Measurements from ENCODE around the gene GUCY2D.

Gene GUCY2D

DNA sequence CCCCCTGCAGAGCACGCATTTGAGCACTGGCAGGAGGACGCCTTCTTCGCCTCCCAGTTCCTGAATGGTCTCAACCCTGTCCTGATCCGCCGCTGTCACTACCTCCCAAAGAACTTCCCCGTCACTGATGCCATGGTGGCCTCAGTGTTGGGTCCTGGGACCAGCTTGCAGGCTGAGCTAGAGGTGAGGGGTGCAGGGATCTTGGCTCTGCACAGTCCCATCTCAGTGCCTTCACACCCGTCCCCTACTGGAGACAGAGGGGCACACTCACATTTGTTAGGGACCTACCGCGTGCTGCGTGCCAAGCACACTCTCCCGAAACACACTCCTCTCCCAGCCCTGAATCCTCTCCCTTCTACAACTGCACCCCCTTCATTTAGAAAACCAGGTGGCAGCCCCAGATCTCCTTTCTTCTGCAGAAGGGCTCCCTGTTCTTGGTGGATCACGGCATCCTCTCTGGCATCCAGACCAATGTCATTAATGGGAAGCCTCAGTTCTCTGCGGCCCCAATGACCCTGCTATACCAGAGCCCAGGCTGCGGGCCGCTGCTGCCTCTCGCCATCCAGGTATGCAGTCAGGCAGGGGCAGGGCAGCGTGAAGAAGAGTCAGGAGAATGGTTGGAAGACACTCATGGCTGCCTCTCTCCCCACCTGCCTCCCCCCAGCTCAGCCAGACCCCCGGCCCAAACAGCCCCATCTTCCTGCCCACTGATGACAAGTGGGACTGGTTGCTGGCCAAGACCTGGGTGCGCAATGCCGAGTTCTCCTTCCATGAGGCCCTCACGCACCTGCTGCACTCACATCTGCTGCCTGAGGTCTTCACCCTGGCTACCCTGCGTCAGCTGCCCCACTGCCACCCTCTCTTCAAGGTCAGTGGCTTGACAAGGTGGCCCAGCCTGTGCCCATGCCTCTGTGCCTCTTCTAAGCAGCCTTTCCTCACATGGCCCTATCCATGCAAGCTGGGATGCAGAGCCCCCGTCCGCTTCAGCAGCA is 42.7 kb downstream of the GUCY2D start (continued):
- TF ChIP-seq, protein P1, sequence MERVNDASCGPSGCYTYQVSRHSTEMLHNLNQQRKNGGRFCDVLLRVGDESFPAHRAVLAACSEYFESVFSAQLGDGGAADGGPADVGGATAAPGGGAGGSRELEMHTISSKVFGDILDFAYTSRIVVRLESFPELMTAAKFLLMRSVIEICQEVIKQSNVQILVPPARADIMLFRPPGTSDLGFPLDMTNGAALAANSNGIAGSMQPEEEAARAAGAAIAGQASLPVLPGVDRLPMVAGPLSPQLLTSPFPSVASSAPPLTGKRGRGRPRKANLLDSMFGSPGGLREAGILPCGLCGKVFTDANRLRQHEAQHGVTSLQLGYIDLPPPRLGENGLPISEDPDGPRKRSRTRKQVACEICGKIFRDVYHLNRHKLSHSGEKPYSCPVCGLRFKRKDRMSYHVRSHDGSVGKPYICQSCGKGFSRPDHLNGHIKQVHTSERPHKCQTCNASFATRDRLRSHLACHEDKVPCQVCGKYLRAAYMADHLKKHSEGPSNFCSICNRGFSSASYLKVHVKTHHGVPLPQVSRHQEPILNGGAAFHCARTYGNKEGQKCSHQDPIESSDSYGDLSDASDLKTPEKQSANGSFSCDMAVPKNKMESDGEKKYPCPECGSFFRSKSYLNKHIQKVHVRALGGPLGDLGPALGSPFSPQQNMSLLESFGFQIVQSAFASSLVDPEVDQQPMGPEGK (CRISPR knock-in tag; IDR thresholded peaks at IDR 0.05; ENCODE audit: borderline replicate concordance) = no peak
- TF ChIP-seq ZNF8 (CRISPR knock-in tag; IDR thresholded peaks at IDR 0.05) (no peak), RARB (CRISPR knock-in tag; IDR thresholded peaks at IDR 0.05) (no peak), TOX (CRISPR knock-in tag; IDR thresholded peaks at IDR 0.05; ENCODE audit: borderline replicate concordance) (no peak), ESRRG (CRISPR knock-in tag; IDR thresholded peaks at IDR 0.05) (no peak)

DNA sequence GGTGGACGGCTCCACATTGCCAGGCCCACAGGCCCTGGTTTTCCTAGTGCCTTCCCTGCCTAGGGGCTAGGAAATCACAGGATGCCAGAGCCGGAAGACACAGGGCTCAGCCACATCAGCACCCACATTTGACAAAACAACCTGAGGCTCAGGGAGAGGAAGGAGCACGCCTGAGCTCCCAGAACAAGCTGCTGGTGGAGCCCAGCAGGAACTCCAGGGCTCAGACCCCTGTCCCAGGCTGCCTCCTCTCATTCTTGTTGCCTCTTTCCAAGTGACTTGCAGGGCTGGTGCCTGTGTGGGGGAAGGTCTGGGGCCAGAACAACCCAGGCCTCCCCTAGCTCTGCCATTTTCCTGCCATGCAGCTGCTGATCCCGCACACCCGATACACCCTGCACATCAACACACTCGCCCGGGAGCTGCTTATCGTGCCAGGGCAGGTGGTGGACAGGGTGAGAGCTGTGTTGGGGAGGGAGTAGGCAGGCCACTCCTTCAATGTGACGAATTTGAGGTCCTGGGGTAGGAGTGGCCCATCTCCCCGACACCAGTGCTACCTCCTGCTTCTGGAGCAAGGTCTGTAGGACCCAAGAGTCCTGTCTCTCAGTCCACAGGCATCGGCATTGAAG is 44.0 kb downstream of the GUCY2D start:
- TF ChIP-seq, protein P2, sequence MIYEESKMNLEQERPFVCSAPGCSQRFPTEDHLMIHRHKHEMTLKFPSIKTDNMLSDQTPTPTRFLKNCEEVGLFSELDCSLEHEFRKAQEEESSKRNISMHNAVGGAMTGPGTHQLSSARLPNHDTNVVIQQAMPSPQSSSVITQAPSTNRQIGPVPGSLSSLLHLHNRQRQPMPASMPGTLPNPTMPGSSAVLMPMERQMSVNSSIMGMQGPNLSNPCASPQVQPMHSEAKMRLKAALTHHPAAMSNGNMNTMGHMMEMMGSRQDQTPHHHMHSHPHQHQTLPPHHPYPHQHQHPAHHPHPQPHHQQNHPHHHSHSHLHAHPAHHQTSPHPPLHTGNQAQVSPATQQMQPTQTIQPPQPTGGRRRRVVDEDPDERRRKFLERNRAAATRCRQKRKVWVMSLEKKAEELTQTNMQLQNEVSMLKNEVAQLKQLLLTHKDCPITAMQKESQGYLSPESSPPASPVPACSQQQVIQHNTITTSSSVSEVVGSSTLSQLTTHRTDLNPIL (CRISPR knock-in tag; IDR thresholded peaks at IDR 0.05; ENCODE audit: low read depth) = no peak
- TF ChIP-seq ZC3H10 (CRISPR knock-in tag; IDR thresholded peaks at IDR 0.05) = no peak
- TF ChIP-seq, protein P3, sequence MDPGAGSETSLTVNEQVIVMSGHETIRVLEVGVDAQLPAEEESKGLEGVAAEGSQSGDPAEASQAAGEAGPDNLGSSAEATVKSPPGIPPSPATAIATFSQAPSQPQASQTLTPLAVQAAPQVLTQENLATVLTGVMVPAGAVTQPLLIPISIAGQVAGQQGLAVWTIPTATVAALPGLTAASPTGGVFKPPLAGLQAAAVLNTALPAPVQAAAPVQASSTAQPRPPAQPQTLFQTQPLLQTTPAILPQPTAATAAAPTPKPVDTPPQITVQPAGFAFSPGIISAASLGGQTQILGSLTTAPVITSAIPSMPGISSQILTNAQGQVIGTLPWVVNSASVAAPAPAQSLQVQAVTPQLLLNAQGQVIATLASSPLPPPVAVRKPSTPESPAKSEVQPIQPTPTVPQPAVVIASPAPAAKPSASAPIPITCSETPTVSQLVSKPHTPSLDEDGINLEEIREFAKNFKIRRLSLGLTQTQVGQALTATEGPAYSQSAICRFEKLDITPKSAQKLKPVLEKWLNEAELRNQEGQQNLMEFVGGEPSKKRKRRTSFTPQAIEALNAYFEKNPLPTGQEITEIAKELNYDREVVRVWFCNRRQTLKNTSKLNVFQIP (CRISPR knock-in tag; IDR thresholded peaks at IDR 0.05; ENCODE audit: borderline replicate concordance, low read depth) = no peak
- no peak for TF ChIP-seq ARNTL (CRISPR knock-in tag; IDR thresholded peaks at IDR 0.05; ENCODE audit: borderline replicate concordance, low read depth)
- TF ChIP-seq GLIS3 (CRISPR knock-in tag; IDR thresholded peaks at IDR 0.05) = no peak
- no peak for ATAC-seq

DNA sequence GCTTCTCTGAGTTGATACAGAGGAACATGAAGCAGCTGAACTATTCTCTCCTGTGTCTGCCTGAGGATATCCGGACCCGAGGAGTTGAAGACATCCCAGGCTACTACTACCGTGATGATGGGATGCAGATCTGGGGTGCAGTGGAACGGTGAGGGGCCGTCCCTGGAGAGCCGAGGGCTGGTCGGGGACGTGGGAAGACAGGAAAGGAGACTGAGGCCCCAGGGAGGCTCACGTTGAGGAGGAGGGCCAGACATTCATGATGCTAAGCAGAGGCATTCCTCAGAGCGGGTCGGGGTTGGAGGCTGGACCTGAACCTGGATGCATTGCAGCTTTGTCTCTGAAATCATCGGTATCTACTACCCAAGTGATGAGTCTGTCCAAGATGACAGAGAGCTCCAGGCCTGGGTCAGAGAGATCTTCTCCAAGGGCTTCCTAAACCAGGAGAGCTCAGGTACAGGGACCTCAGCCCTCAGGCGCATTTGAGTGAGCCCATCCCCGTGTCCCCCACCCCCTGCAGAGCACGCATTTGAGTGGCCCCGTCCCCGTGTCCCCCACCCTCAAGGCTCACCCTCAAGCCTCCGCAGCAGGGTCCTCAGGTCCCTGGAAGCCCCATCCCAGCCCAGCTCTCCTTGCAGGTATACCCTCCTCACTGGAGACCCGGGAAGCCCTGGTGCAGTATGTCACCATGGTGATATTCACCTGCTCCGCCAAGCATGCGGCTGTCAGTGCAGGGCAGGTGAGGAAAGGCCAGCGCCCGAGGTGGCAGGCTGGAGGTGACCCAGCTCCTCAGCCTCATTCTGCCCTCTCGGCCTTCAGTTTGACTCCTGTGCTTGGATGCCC is 44.7 kb downstream of the GUCY2D start:
- ATAC-seq = no peak

More for the DNA sequence above, 44.7 kb downstream of the GUCY2D start:
- TF ChIP-seq ZFP30 (CRISPR knock-in tag; IDR thresholded peaks at IDR 0.05) (no peak), ZNF8 (CRISPR knock-in tag; IDR thresholded peaks at IDR 0.05) (no peak), PPARA (CRISPR knock-in tag; IDR thresholded peaks at IDR 0.05; ENCODE audit: borderline replicate concordance) (no peak), ZFP3 (CRISPR knock-in tag; IDR thresholded peaks at IDR 0.05) (no peak), ESRRG (CRISPR knock-in tag; IDR thresholded peaks at IDR 0.05) (no peak), GLIS3 (CRISPR knock-in tag; IDR thresholded peaks at IDR 0.05) (no peak), BACH2 (CRISPR knock-in tag; IDR thresholded peaks at IDR 0.05; ENCODE audit: borderline replicate concordance) (no peak), ZC3H10 (CRISPR knock-in tag; IDR thresholded peaks at IDR 0.05) (no peak), ARNTL (CRISPR knock-in tag; IDR thresholded peaks at IDR 0.05; ENCODE audit: borderline replicate concordance, low read depth) (no peak), TOX (CRISPR knock-in tag; IDR thresholded peaks at IDR 0.05; ENCODE audit: borderline replicate concordance) (no peak), RARB (CRISPR knock-in tag; IDR thresholded peaks at IDR 0.05) (no peak), ZNF565 (CRISPR knock-in tag; conservative IDR thresholded peaks at IDR 0.05; ENCODE audit: low read depth) (no peak), ISL1 (CRISPR knock-in tag; IDR thresholded peaks at IDR 0.05) (no peak)
- TF ChIP-seq, protein P4, sequence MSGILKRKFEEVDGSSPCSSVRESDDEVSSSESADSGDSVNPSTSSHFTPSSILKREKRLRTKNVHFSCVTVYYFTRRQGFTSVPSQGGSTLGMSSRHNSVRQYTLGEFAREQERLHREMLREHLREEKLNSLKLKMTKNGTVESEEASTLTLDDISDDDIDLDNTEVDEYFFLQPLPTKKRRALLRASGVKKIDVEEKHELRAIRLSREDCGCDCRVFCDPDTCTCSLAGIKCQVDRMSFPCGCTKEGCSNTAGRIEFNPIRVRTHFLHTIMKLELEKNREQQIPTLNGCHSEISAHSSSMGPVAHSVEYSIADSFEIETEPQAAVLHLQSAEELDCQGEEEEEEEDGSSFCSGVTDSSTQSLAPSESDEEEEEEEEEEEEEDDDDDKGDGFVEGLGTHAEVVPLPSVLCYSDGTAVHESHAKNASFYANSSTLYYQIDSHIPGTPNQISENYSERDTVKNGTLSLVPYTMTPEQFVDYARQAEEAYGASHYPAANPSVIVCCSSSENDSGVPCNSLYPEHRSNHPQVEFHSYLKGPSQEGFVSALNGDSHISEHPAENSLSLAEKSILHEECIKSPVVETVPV (CRISPR knock-in tag; IDR thresholded peaks at IDR 0.05) = no peak
- TF ChIP-seq, protein P5, sequence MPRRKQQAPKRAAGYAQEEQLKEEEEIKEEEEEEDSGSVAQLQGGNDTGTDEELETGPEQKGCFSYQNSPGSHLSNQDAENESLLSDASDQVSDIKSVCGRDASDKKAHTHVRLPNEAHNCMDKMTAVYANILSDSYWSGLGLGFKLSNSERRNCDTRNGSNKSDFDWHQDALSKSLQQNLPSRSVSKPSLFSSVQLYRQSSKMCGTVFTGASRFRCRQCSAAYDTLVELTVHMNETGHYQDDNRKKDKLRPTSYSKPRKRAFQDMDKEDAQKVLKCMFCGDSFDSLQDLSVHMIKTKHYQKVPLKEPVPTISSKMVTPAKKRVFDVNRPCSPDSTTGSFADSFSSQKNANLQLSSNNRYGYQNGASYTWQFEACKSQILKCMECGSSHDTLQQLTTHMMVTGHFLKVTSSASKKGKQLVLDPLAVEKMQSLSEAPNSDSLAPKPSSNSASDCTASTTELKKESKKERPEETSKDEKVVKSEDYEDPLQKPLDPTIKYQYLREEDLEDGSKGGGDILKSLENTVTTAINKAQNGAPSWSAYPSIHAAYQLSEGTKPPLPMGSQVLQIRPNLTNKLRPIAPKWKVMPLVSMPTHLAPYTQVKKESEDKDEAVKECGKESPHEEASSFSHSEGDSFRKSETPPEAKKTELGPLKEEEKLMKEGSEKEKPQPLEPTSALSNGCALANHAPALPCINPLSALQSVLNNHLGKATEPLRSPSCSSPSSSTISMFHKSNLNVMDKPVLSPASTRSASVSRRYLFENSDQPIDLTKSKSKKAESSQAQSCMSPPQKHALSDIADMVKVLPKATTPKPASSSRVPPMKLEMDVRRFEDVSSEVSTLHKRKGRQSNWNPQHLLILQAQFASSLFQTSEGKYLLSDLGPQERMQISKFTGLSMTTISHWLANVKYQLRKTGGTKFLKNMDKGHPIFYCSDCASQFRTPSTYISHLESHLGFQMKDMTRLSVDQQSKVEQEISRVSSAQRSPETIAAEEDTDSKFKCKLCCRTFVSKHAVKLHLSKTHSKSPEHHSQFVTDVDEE (CRISPR knock-in tag; IDR thresholded peaks at IDR 0.05) = no peak
- TF ChIP-seq, protein P3 (CRISPR knock-in tag; IDR thresholded peaks at IDR 0.05; ENCODE audit: borderline replicate concordance, low read depth) = no peak
- TF ChIP-seq, protein P1 (CRISPR knock-in tag; IDR thresholded peaks at IDR 0.05; ENCODE audit: borderline replicate concordance) = no peak
